OCI-LY1 (cell line): ENCODE results near the gene IFNLR1.

ENCODE experiments used
- CTCF ChIP-seq: fragments of 200-600 bp; sonication (generic), shearing (Covaris generic); IDR thresholded peaks from 2 replicates; pipeline ENCODE4 v1.5.1; 2017; ENCODE audit warnings: mild to moderate bottlenecking, antibody characterized with exemption, low read length, moderate library complexity, mixed read lengths
- EZH2 ChIP-seq: fragments of 200-600 bp; sonication (generic), shearing (Covaris generic); IDR thresholded peaks from 2 replicates; pipeline ENCODE4 v1.8.0; 2017; ENCODE audit warnings: borderline replicate concordance, mixed run types, mild to moderate bottlenecking, antibody characterized with exemption, low read length, moderate library complexity, mixed read lengths

GRCh38 chr1:24117722-24118409 lies 69.2 kb downstream of the IFNLR1 start:
- no peak for TF ChIP-seq CTCF
- no peak for TF ChIP-seq EZH2
